Left forelimb (tissue), 1 donor: ENCODE results near the gene RALGAPA1.
A peak's percentile ranks its signal among the peaks of the same experiment; 100 is the strongest.
"Not testable (repeated sequence)": the region's sequence is repeated elsewhere in the genome, so short reads cannot be mapped to it uniquely, and the experiment has no call there.

Experiments used
- DNase-seq: peaks from one replicate; pipeline ENCODE4 v3.0.0-alpha.2; 2018; ENCODE audit warnings: low spot score

The RALGAPA1 gene

GRCh38 chr14:35808638-35809563 lies at the start of gene RALGAPA1:
TSS of gene RALGAPA1 (minus strand) at chr14:35809295. CDS start at chr14:35808835, 460 bp downstream.
- peak; percentile 93 for DNase-seq

DNA sequence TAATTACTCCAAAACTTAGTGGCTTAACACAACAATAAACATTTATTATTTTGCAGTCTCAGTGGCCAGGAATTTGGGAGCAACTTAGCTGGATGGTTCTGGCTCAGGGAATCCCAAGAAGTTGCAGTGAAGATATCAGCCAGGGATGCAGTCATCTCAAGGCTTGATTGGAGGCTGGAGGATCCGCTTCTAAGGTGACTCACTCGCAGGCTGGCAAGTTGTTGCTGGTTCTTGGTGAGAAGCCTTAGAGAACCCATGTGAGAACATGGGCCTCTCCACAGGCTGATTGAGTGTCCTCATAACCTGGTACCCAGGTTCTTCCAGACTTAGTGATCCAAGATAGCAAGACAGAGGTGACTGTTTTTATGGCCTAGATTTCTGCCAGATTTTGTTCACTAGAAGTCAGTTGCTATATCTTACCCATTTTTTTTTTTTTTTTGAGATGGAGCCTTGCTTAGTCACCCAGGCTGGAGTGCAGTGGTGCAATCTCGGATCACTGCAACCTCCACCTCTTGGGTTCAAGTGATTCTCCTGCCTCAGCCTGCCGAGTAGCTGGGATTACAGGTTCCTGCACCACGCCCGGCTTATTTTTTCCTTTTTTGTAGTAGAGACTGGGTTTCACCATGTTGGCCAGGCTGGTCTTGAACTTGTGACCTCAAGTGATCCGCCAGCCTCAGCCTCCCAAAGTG lies 49.6 kb upstream of the RALGAPA1 start:
- no peak for DNase-seq

DNA sequence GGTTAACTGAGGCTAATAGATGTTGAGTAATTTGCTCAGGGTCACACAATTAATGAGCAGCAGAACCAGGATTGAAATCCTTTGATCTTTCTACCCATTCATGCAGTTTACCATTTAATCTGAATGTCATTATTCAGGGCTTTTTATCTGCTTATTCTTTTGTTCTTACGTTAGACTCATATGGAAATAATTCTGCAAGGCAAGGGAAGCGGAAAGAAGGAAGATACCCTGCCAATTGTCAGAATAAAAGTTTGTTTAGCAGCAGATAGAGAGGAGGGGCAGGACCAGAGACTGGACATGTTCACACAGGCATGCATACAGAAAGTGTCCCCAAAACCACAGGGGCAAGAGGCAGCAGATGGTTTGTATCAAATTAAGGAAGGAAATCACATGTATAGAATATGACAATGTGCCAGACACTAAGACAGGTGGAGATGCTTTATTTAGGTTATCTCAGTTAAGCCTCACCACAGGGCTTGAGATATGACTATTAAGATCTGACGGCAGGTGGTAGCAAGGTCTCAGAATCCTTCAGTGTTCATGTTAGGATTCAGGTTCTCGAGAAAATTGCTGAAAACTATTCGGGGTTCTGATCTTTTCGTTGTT lies 46.9 kb upstream of the RALGAPA1 start:
- no peak for DNase-seq

DNA sequence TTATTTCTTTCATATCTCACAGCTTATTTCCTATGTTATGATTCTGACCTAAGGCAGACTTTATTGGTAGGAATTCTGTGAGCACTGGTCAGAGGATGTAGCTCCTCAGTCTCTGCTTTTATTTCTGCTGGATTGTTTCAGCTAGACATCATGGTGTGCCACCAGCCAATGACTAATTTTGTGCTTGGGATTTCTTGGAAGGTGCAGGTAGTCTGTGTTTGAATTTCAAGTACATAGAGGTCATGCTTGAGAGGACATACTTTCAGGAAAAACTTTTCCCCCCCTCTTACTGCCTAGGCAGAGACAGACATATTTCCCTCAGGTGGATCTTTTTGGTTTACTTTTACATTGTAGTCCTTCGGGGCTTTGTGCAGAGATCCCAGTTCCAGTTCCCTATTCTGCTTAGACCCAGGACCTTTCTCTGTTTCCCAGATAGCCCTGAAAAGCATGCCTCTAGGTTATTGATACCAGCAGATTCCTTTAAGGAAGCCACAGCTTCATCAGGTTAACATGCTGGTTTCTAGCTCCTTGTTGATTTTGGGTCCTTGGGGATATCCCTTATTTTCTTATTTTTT lies 45.7 kb upstream of the RALGAPA1 start:
- no peak for DNase-seq

- DNase-seq, result no peak
These were observed 44.1 kb upstream of the RALGAPA1 start for GRCh38 chr14:35853225-35853624.

DNA sequence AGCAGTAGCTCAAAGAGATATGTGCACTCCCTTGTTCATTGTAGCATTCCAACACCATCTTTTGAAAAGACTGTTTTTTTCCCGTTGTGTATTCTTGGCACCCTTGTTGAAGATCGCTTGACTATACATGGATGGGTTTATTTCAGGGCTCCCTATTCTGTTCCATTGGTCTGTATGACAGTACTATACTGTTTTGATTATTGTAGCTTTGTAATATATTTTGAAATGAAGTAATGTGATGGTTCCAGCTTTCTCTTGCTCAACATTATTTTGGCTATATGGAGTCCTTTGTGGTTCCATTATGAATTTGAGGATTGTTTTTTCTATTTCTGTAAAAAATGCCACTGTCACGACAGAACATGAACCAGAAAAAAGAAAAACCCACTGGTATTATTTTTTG lies 42.7 kb upstream of the RALGAPA1 start:
- DNase-seq, result no peak

DNA sequence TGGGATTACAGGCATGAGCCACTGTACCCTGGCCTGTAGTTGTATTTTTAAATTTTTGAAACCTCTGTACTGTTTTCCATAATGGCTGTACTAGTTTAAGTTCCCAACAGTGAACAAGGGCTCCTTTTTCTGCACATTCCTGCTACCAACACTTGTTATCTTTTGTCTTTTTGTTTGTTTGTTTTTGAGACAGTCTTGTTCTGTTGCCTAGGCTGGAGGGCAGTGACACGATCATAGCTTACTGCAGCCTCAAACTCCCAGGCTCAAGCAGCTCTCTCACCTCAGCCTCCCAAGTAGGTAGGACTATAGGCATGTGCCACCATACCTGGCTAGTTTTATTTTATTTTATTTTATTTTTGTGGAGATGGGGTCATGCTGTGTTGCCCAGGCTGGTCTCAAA lies 40.0 kb upstream of the RALGAPA1 start:
- no peak for DNase-seq

- DNase-seq, result no peak
These were observed 38.5 kb upstream of the RALGAPA1 start for GRCh38 chr14:35847636-35848035.

DNA sequence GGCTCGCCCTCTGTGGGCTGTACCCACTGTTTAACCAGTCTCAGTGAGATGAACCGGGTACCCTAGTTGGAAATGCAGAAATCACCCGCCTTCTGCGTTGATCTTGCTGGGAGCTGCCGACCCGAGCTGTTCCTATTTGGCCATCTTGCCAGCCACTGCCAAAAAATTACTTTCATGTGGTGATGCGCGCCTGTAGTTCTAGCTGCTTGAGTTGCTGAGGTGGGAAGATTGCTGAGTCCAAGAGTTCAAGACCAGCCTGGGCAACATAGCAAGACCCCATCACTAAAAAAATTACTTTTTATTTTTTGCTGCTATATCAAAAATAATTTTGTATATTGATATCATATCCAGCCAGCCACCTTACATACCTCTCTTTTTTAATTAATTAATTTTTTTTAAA lies 35.4 kb upstream of the RALGAPA1 start:
- DNase-seq, result no peak

- DNase-seq, result not testable (repeated sequence)
These were observed 33.1 kb upstream of the RALGAPA1 start for GRCh38 chr14:35842245-35842644.

GRCh38 chr14:35841704-35842103 lies 32.6 kb upstream of the RALGAPA1 start:
- not testable (repeated sequence) for DNase-seq

DNA sequence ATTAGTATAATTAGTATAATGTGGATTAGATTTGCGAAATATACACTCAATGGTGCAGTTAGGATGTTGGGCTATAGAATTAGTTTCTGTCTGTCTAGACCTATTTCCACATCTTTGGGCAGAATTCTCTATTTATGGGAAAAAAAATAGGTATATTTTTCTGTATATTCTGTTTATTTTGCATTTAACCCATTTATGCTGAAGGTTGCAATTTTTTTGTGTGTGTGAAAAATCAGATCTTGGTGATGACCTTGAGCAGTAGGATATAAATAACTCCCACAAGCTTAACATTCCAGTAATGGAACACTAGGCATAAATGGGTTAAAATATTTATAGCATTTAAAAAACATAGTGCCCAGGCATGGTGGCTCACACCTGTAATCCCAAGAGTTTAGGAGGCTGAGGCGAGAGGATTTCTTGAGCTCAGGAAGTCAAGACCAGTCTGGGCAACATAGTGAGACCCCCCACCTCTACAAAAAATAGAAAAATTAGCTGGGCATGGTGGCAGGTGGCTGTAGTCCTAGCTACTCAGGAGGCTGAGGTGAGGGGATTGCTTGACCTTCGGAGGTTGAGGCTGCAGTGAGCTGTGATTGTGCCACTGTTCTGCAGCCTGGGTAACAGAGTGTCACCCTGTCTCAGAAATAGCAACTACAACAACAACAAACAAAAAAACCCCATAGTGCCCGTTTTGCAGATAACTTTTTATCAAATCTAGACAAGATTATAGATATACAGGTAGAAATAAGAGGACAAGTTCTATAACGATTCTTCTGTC lies 26.3 kb upstream of the RALGAPA1 start:
- DNase-seq, result no peak

GRCh38 chr14:35829449-35829848 lies 20.4 kb upstream of the RALGAPA1 start:
- DNase-seq, result no peak

DNA sequence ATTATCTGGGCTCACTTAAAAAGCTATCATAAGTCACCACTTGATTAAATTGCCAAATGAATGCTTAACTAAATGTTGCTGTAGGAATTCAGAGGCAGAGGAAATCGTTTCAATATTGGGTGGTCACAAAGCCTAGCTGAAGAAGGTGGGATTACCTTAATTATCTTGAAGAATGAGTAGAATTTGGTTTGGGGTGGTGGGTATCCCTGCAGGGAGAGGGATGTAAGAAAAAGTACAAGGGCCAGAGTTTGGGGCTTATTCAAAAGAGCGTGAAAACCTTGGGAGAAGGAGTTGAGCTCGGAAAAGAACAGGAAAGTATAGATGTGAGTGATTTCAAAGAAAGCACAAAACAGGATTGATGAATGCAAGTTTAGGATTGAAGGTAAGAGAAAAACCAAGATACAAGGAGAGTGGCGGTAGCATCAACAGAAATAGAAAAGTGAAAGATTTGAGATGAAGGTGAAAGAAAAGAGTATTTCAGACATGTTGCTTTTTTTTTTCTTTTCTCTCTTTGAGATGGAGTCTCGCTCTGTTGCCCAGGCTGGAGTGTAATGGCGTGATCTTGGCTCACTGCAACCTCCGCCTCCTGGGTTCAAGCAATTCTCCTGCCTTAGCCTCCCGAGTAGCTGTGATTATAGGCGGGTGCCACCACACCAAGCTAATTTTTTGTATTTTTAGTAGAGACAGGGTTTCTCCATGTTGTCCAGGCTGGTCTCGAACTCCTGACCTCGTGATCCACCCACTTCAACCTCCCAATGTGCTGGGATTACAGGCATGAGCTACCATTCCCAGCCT lies 18.8 kb upstream of the RALGAPA1 start:
- no peak for DNase-seq

GRCh38 chr14:35826952-35827416 lies 17.9 kb upstream of the RALGAPA1 start:
- no peak for DNase-seq

DNA sequence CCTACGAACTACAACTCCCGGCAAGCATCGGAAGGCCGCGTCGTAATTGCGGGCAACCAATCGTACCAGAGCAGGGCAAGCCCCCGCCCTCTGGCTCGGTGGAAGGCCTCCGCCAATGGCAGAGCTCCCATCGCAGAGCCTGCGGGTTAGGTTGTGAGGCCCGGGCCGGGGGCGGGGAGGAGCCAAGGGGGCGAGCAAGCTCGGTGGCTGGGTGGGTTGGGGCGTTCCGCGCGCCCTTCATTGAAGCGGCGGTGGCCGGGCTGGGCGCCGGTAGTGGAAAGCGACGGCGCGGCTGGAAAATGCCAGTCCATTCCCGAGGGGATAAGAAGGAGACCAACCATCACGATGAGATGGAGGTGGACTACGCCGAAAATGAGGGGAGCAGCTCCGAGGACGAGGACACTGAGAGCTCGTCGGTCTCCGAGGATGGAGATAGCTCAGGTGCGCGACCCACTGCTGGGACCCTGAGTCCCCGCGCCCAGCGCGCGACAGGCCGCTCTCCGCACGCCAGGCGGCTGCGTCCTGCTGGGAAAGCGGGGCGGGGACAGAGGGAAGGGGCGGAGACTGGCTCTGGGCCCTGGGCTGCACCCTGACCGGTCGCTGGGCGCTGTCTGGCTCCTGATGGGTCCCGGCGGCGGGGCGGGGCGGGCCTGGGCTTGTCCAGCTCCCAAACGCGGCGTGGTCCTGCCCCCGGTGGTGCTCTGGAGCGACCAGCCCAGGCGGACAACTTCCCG lies 17.3 kb upstream of the RALGAPA1 start, which contains the start of gene BRMS1L:
Gene BRMS1L (plus strand): TSS at position 121 of the 734 bp plus-strand sequence. CDS start 179 bp downstream, at position 300.
- peak; percentile 98 for DNase-seq

DNA sequence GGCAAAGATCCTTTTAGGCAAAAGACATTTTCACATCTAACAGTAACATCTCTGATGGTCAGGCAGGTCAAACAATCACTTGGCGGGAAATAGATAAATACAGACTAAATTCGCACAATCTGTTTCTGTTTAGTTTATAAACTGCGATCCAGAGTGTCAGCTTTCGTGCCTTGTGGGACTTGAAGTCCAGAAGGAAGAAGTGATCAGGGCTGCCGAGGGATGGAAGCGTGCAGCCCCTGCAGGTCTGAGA lies 16.8 kb upstream of the RALGAPA1 start:
- no peak for DNase-seq

- DNase-seq, result not testable (repeated sequence)
These were observed 15.5 kb upstream of the RALGAPA1 start for GRCh38 chr14:35824446-35825165.

GRCh38 chr14:35822501-35822900 lies 13.4 kb upstream of the RALGAPA1 start:
- no peak for DNase-seq
